CD14-positive monocyte (primary cell): ENCODE measurements around the gene BRD8. TPM values are rescaled to one million over a fixed set of nuclear protein-coding genes. Genes with fewer than 3 reads are reported as not detected.

Experiments
- DNase-seq, 3 donors: peaks; one replicate each; pipeline ENCODE4 v3.0.0-alpha.2; 2011 to 2022
- H2AFZ ChIP-seq: 2 replicates; pipeline ENCODE4 v1.6.0; 2012; ENCODE audit warnings: mild to moderate bottlenecking, low read depth, low read length, inconsistent platforms; ENCODE audit not compliant: insufficient read depth, poor library complexity, severe bottlenecking
- H3K27ac ChIP-seq, 2 donors: 1 replicate in 1 of 2; 2 replicates in 1 of 2; pipeline ENCODE4 v1.5.1; 2012 to 2013; ENCODE audit warnings: low read length in 2 of 2, control low read depth in 1 of 2, inconsistent platforms in 1 of 2, low read depth in 1 of 2, mild to moderate bottlenecking in 1 of 2
- H3K27me3 ChIP-seq, 2 donors: one replicate each; pipeline versions ENCODE4 v1.6.0 to v1.6.1; 2011 to 2013; ENCODE audit warnings: low read length in 2 of 2; ENCODE audit not compliant: control insufficient read depth in 2 of 2, insufficient read depth in 2 of 2
- H3K36me3 ChIP-seq, 2 donors: replicated peaks in 1 of 2; 1 replicate in 1 of 2; 2 replicates in 1 of 2; pipeline versions ENCODE4 v1.5.1 to v1.6.1; 2012 to 2013; ENCODE audit warnings: low read length in 2 of 2, control low read depth in 1 of 2, inconsistent platforms in 1 of 2, mild to moderate bottlenecking in 1 of 2; ENCODE audit not compliant: insufficient read depth in 2 of 2, control insufficient read depth in 1 of 2
- H3K4me1 ChIP-seq, 2 donors: 1 replicate in 1 of 2; 2 replicates in 1 of 2; pipeline versions ENCODE4 v1.5.1 to v1.6.1; 2012 to 2013; ENCODE audit warnings: low read length in 2 of 2, control low read depth in 1 of 2, inconsistent platforms in 1 of 2, mild to moderate bottlenecking in 1 of 2, moderate library complexity in 1 of 2; ENCODE audit not compliant: insufficient read depth in 2 of 2, control insufficient read depth in 1 of 2
- H3K4me2 ChIP-seq: replicated peaks from 2 replicates; pipeline ENCODE3; 2012; ENCODE audit warnings: low read length, moderate library complexity, mild to moderate bottlenecking; ENCODE audit not compliant: poor library complexity, severe bottlenecking; ENCODE audit errors: extremely low read depth
- H3K4me3 ChIP-seq, 3 experiments: fragments of 200-600 bp in 1 of 3; sonication (generic) in 1 of 3; replicated peaks in 1 of 3; 1 replicate in 2 of 3; 2 replicates in 1 of 3; pipeline ENCODE4 v1.5.1; 2011 to 2013; ENCODE audit warnings: low read length in 3 of 3, mild to moderate bottlenecking in 3 of 3, control low read depth in 2 of 3, low read depth in 2 of 3, inconsistent platforms in 1 of 3, moderate library complexity in 1 of 3
- H3K79me2 ChIP-seq: 2 replicates; pipeline ENCODE4 v1.6.0; 2012; ENCODE audit warnings: mild to moderate bottlenecking, control low read depth, inconsistent platforms, low read length, moderate library complexity; ENCODE audit not compliant: insufficient read depth
- H3K9ac ChIP-seq: 2 replicates; pipeline ENCODE4 v1.6.0; 2017; ENCODE audit warnings: low read length, mild to moderate bottlenecking; ENCODE audit not compliant: insufficient read depth, poor library complexity, severe bottlenecking
- H3K9me3 ChIP-seq, 2 donors: replicated peaks in 1 of 2; 1 replicate in 1 of 2; 2 replicates in 1 of 2; pipeline versions ENCODE4 v1.5.1 to v1.6.1; 2012 to 2013; ENCODE audit warnings: low read length in 2 of 2, control low read depth in 1 of 2; ENCODE audit not compliant: control insufficient read depth in 1 of 2, insufficient read depth in 1 of 2
- H4K20me1 ChIP-seq: 2 replicates; pipeline ENCODE4 v1.6.0; 2012; ENCODE audit warnings: mild to moderate bottlenecking, low read length, control low read depth, moderate library complexity; ENCODE audit not compliant: insufficient read depth
- H3K27ac Mint-ChIP-seq, 7 donors: one replicate each; pipeline ENCODE4 v1.8.0; 2020; ENCODE audit warnings: mild to moderate bottlenecking in 7 of 7, mixed read lengths in 7 of 7, moderate library complexity in 6 of 7, inconsistent platforms in 2 of 7
- H3K27me3 Mint-ChIP-seq, 3 donors: one replicate each; pipeline ENCODE4 v1.8.0; 2021 to 2022; ENCODE audit warnings: low read depth in 3 of 3, mild to moderate bottlenecking in 3 of 3, mixed read lengths in 3 of 3, moderate library complexity in 3 of 3, inconsistent platforms in 1 of 3
- H3K36me3 Mint-ChIP-seq, 2 donors: one replicate each; pipeline ENCODE4 v1.8.0; 2020; ENCODE audit warnings: mixed read lengths in 2 of 2, inconsistent platforms in 1 of 2, mild to moderate bottlenecking in 1 of 2
- H3K4me1 Mint-ChIP-seq: one replicate; pipeline ENCODE4 v1.8.0; 2020; ENCODE audit warnings: mild to moderate bottlenecking, mixed read lengths
- H3K4me3 Mint-ChIP-seq, 2 donors: one replicate each; pipeline ENCODE4 v1.8.0; 2020; ENCODE audit warnings: mild to moderate bottlenecking in 2 of 2, mixed read lengths in 2 of 2, moderate library complexity in 1 of 2
- H3K9me3 Mint-ChIP-seq, 7 donors: one replicate each; pipeline ENCODE4 v1.8.0; 2020 to 2022; ENCODE audit warnings: mixed read lengths in 7 of 7, mild to moderate bottlenecking in 6 of 7, moderate library complexity in 6 of 7, inconsistent platforms in 2 of 7
- CTCF ChIP-seq: fragments of 200-600 bp; IDR thresholded peaks from one replicate; pipeline ENCODE4 v1.8.0; 2022; ENCODE audit warnings: antibody characterized with exemption, mild to moderate bottlenecking
- WGBS: methylation state at CpG from one replicate; pipeline ENCODE4 v1.1.5; 2013; ENCODE audit warnings: missing lambda C conversion rate; ENCODE audit not compliant: insufficient coverage; 5-methylcytosine and 5-hydroxymethylcytosine counted together
- intact Hi-C, 2 donors: fragments of 100-400 bp; cut with micrococcal nuclease; formaldehyde crosslinking; loops; one replicate each; pipeline versions ENCODE4 v1.15.0 to v1.15.1; 2023
- polyA minus RNA-seq: library from RNA; depleted of rRNA, polyadenylated mRNA; stranded (reverse); fragments of >200 nt; gene quantifications from 2 replicates; pipeline ENCODE4 v1.2.3, GENCODE V29; 2012
- polyA plus RNA-seq, 3 donors: library from polyadenylated mRNA; depleted of rRNA in 1 of 3; unstranded in 2 of 3; stranded (reverse) in 1 of 3; fragments of 300-500 nt in 2 of 3; fragments of >200 nt in 1 of 3; fragmentation: Illumina TruSeq in 2 of 3; gene quantifications; 1 replicate in 2 of 3; 2 replicates in 1 of 3; pipeline ENCODE4 v1.2.3, GENCODE V29; 2012 to 2021
- total RNA-seq, 12 experiments: library from RNA in 1 of 12; stranded (reverse) in 1 of 12; fragments of 120-200 nt in 1 of 12; gene quantifications; one replicate each; pipeline ENCODE4 v1.2.4 and lab custom pipeline; 2013 to 2026; ENCODE audit warnings: mixed read lengths in 6 of 12, inconsistent platforms in 1 of 12

BRD8 gene
- total RNA-seq (2013) = 32.5 TPM
- polyA plus RNA-seq (10 to 100 TPM in 2 of 3 donors, 1 to 10 TPM in 1; 9.8 to 19.6 (median 17.6) TPM), polyA minus RNA-seq (10.1 and 14.8 TPM in 2 replicates), total RNA-seq (lab: John Stamatoyannopoulos, UW) (3.4 to 28.5 (median 9.6) reads per million in 11 experiments)

GRCh38 chr5:138178516-138179276 is at the start of gene BRD8, which contains the start of gene KIF20A:
BRD8 (minus strand) TSS chr5:138178630; CDS start chr5:138178614, 16 bp downstream.
KIF20A (plus strand) TSS chr5:138179112; CDS start chr5:138179681, 569 bp downstream.
- H3K9me3 Mint-ChIP-seq = no peaks in the 10 kb centered on the region

More at GRCh38 chr5:138178516-138179276, at the start of gene BRD8, which contains the start of gene KIF20A:
- peak within 1 kb of the TSS in 3 of 7 donors; percentile 1 to 75 (median 68) for H3K27ac Mint-ChIP-seq
- 0% methylated on average over 28 of the region's 41 CpGs for WGBS
- H3K27me3 Mint-ChIP-seq = no peaks in the 10 kb centered on the region
- Histone ChIP-seq H2AFZ (peak within 1 kb of the TSS; percentile 93), H3K27me3 (no peaks in the 10 kb centered on the region), H3K36me3 (peaks cover 34 to 55% of the 10 kb centered on the region in 2 donors), H3K27ac (peak within 1 kb of the TSS; percentile 15 to 63), H3K9me3 (no peaks in the 10 kb centered on the region), H3K9ac (peak within 1 kb of the TSS; percentile 64), H4K20me1 (peaks cover 5% of the 10 kb centered on the region), H3K79me2 (peaks cover 64% of the 10 kb centered on the region), H3K4me1 (peaks cover 25 to 31% of the 10 kb centered on the region in 2 donors), H3K4me2 (peak within 1 kb of the TSS; percentile 99), H3K4me3 (peak within 1 kb of the TSS; percentile 73 to 94 (median 79))
- peaks cover 36 to 60% of the 10 kb centered on the region in 2 donors for H3K36me3 Mint-ChIP-seq
- intact Hi-C loops = loop anchor here in 1 of 2 donors (5.0 to 10.0 kb wide), 3 partner anchors 34 to 366 kb away; partner anchors contain the start of genes CDC23, ETF1 and FAM53C
- peak; percentile 86 to 95 (median 89) for DNase-seq
- no peak for TF ChIP-seq CTCF
- peaks cover 1% of the 10 kb centered on the region for H3K4me1 Mint-ChIP-seq
- H3K4me3 Mint-ChIP-seq = peak within 1 kb of the TSS in 1 of 2 donors; percentile 16
